Measurements from ENCODE around the gene CHMP2B. TPM values are rescaled to one million over a fixed set of nuclear protein-coding genes. Genes with fewer than 3 reads are reported as not detected.
"Not testable (repeated sequence)": the region's sequence is repeated elsewhere in the genome, so short reads cannot be mapped to it uniquely, and the experiment has no call there.

Gene CHMP2B
- total RNA-seq, 6 experiments from 2014 or later: 34.9 to 46.4 (median 38.4) TPM

DNA sequence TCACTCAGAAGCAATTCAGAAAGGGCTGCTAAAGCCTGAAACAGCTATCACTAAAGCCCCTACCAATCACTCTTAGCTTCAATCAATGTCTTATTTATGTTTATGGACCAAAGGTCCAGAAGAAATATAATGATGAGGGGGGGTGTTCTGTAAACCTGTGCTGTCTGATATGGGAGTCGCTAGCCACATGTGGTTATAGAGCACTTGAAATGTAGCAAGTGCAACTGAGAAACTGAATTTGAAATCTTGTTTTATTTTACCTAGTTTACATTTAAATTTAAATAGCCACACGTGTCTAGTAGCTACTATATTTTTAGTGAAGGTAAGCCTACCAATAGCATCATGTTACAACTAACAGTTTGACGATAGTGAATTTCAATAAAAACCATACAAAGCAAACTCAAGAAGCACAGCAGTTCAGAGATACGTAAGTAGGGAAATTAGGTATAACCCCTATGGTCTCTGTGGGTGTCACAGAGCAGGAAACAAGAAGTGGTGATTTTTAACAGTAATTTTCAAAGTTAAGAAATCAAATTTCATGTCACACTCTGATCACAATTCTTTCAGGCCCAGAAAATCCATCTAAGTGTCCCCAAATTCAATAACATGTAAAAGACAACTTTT lies 45.7 kb downstream of the CHMP2B start:
- no peaks in the 10 kb centered on the region; the same call in 1 of the 2 replicates for H3K27me3 Mint-ChIP-seq (ENCODE audit: insufficient read depth)
- no peaks in the 10 kb centered on the region for H3K9me3 Mint-ChIP-seq

DNA sequence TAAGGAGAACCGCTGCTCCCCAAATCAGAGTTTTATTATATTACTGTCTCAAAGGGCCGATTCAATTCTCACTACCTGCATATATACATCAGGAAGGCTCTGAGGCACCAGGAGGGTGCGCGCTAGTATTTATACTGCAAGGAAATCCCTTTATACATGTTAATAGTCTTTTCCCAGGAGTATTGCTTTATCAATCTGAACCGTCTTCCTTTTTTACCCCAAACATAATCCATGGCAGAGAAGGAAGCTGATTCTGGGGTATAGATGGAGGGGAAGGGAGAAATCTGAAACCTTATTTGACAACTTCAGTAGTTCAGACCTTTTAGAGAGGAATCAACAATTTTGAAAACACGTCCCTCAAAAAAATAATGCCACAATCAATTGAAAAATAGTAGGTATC lies 49.4 kb downstream of the CHMP2B start, which contains the start of gene POU1F1:
Gene POU1F1, minus strand, starts transcription at position 101 of the 400 bp plus-strand sequence. CDS start 122 bp downstream, outside the sequence.
- no peak for DNase-seq
- Mint-ChIP-seq H3K4me3 (no peak within 1 kb of the TSS), H3K4me1 (ENCODE audit: low read depth) (peaks cover 2% of the 10 kb centered on the region), H3K27ac (no peak within 1 kb of the TSS), H3K36me3 (ENCODE audit: low read depth) (no peaks in the 10 kb centered on the region), H3K9me3 (no peaks in the 10 kb centered on the region), H3K27me3 (ENCODE audit: insufficient read depth) (peaks cover 2% of the 10 kb centered on the region; the same call in 1 of the 2 replicates)
- TF ChIP-seq, protein P1, sequence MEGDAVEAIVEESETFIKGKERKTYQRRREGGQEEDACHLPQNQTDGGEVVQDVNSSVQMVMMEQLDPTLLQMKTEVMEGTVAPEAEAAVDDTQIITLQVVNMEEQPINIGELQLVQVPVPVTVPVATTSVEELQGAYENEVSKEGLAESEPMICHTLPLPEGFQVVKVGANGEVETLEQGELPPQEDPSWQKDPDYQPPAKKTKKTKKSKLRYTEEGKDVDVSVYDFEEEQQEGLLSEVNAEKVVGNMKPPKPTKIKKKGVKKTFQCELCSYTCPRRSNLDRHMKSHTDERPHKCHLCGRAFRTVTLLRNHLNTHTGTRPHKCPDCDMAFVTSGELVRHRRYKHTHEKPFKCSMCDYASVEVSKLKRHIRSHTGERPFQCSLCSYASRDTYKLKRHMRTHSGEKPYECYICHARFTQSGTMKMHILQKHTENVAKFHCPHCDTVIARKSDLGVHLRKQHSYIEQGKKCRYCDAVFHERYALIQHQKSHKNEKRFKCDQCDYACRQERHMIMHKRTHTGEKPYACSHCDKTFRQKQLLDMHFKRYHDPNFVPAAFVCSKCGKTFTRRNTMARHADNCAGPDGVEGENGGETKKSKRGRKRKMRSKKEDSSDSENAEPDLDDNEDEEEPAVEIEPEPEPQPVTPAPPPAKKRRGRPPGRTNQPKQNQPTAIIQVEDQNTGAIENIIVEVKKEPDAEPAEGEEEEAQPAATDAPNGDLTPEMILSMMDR (IDR thresholded peaks at IDR 0.05): no peak

More for the DNA sequence above, 45.7 kb downstream of the CHMP2B start:
- TF ChIP-seq, protein P1 (IDR thresholded peaks at IDR 0.05): no peak
- Mint-ChIP-seq H3K4me1 (ENCODE audit: low read depth) (peaks cover 31% of the 10 kb centered on the region), H3K36me3 (ENCODE audit: low read depth) (no peaks in the 10 kb centered on the region), H3K4me3 (no peak overlapping the region), H3K27ac (no peak overlapping the region)
- DNase-seq: no peak

DNA sequence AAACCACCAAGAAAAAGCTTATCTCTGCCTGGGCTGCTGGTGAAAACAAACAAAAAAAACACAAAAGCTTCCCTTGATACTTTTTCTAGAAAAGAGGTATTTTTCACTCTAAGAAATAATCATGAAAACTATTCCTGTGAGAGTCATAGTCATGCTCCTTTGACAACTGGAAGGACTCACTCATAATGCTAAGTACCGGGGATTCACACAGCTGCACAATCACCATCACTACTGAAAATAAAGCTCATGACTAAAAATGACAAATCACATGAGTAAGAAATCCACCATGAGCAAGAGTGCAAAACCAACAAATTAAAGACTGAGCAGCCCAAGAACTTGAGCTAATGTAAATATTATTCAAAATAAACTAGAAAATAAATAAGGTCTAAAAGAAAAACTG lies 59.9 kb downstream of the CHMP2B start:
- TF ChIP-seq, protein P1 (IDR thresholded peaks at IDR 0.05): no peak
- Mint-ChIP-seq H3K4me3 (no peak overlapping the region; the same call in 1 of the 2 replicates), H3K4me1 (ENCODE audit: low read depth) (peaks cover 16% of the 10 kb centered on the region), H3K27ac (peak overlapping the region; percentile 53; the same call in 1 of the 2 replicates), H3K27me3 (ENCODE audit: insufficient read depth) (no peaks in the 10 kb centered on the region; the same call in 1 of the 2 replicates), H3K9me3 (no peaks in the 10 kb centered on the region), H3K36me3 (ENCODE audit: low read depth) (no peaks in the 10 kb centered on the region)
- peak; percentile 45 for DNase-seq

DNA sequence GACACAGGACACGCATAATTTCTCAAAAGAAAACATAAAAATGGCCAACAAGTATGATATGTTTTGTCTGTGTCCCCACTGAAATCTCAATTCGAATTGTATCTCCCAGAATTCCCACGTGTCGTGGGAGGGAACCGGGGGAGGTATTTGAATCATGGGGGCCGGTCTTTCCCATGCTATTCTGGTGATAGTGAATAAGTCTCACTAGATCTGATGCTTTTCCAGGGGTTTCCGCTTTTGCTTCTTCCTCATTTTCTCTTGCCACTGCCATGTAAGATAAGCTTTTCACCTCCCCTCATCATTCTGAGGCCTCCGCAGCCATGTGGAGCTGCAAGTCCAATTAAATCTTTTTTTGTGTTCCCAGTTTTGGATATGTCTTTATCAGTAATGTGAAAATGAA lies 61.3 kb downstream of the CHMP2B start:
- Mint-ChIP-seq H3K4me1 (ENCODE audit: low read depth) (peaks cover 16% of the 10 kb centered on the region), H3K27me3 (ENCODE audit: insufficient read depth) (no peaks in the 10 kb centered on the region; the same call in 1 of the 2 replicates), H3K36me3 (ENCODE audit: low read depth) (no peaks in the 10 kb centered on the region), H3K27ac (no peak overlapping the region), H3K4me3 (no peak overlapping the region), H3K9me3 (no peaks in the 10 kb centered on the region)
- TF ChIP-seq, protein P1 (IDR thresholded peaks at IDR 0.05): no peak
- DNase-seq: no peak

DNA sequence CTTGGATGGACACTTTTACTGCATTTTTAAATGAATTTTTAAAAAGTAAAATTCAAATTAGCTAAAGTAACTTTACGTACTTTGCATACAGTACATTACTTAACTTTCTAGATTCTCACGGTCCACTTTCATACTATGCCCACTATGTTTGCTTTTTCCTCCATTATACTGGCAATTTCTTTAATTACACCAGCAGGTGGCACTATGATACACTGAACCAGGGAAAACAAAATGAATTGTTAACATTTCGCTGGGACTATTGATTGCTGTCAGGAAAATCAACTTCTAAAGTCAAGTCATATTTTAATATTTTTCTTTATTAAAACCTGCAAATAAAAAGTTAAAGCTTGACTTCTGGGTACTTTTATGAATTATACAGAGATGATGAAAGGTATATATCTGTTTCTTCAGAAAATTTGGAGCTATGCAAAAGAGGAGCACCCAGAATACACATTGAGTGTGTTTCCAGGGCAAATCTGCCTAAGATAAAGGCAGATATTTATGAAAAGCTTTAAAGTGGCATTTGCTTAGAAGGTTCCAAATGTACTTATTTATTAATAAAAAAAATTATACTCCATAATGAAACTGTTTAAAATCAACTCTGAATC lies 71.1 kb downstream of the CHMP2B start:
- H3K27ac Mint-ChIP-seq: no peak overlapping the region
- peak; percentile 40 for DNase-seq

DNA sequence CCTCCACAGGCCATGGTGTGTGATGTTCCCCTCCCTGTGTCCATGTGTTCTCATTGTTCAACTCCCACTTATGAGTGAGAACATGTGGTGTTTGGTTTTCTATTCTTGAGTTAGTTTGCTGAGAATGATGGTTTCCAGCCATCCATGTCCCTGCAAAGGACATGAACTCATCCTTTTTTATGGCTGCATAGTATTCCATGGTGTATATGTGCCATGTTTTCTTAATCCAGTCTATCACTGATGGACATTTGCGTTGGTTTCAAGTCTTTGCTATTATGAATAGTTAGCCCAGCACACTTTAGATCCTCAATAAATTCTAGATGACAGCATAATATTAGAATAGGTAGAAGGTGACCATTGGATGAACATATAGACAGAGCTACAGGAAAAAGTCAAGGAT lies 77.9 kb downstream of the CHMP2B start:
- not testable (repeated sequence) for H3K36me3 Mint-ChIP-seq (ENCODE audit: low read depth); H3K27ac Mint-ChIP-seq; H3K27me3 Mint-ChIP-seq (ENCODE audit: insufficient read depth); H3K4me3 Mint-ChIP-seq; H3K4me1 Mint-ChIP-seq (ENCODE audit: low read depth); DNase-seq; H3K9me3 Mint-ChIP-seq

More for the DNA sequence above, 71.1 kb downstream of the CHMP2B start:
- Mint-ChIP-seq H3K27me3 (ENCODE audit: insufficient read depth) (peaks cover 2% of the 10 kb centered on the region; the same call in 1 of the 2 replicates), H3K9me3 (no peaks in the 10 kb centered on the region), H3K4me1 (ENCODE audit: low read depth) (no peaks in the 10 kb centered on the region), H3K4me3 (no peak overlapping the region), H3K36me3 (ENCODE audit: low read depth) (no peaks in the 10 kb centered on the region)
- TF ChIP-seq, protein P1 (IDR thresholded peaks at IDR 0.05): peak; percentile 91
